AG10803 (cell line): ENCODE measurements around the gene TMEM191B.
"Not testable (repeated sequence)": the region's sequence is repeated elsewhere in the genome, so short reads cannot be mapped to it uniquely, and the experiment has no call there.

Source experiments
- DNase-seq: peaks from one replicate; pipeline ENCODE4 v3.0.0; 2010; ENCODE audit warnings: low read depth
- H3K4me3 ChIP-seq: 2 replicates; pipeline ENCODE4 v1.5.1; 2011; ENCODE audit warnings: mild to moderate bottlenecking, low read length, control low read depth

TMEM191B gene

GRCh38 chr22:18554280-18555256 is 27.0 kb downstream of the TMEM191B start:
- not testable (repeated sequence) for DNase-seq, H3K4me3 ChIP-seq

- H3K4me3 ChIP-seq, DNase-seq: not testable (repeated sequence)
Observed at GRCh38 chr22:18558516-18558915, 30.9 kb downstream of the TMEM191B start.

GRCh38 chr22:18558939-18559338 is 31.3 kb downstream of the TMEM191B start:
- not testable (repeated sequence) for DNase-seq, H3K4me3 ChIP-seq

DNA sequence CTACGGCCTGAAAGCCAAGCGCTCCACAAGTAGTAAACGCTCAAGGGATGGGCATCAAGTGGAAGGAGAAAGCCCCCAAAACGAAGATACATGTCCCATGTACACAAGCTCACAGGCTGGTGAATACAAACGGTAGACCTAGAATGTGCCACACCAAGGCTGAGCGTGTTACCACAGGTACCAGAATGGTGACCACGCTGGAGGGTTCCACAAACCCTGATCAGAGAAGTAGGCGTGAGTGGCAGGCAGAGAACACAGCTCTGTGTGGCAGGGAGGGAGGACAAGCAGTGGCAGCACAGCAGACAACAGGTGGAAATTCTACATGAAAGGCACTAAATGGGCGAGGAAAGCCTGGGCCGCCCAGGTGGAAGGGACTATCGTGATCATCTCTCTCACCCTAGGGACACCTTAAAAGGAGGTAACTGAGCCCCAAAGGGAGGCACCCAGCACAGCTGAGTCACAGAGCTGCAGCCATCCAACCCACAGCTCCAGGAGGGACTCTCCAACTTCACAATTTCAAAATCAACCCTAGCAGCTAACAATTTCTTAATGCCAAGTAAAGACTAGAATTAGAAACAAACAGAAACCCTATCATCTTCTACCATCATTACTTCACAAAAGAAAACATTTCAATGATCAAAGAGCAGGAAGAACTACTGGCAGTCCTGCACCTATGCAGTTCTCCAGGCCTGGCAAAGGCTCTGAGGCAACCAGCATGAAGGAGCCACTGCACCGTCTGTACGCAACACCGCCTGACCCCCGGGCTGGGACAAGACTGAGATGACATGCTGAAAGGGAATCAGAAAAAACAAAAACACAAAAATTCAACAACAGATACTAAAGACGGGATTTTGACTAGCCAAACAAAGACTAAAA is 32.7 kb downstream of the TMEM191B start:
- DNase-seq, H3K4me3 ChIP-seq: not testable (repeated sequence)

DNA sequence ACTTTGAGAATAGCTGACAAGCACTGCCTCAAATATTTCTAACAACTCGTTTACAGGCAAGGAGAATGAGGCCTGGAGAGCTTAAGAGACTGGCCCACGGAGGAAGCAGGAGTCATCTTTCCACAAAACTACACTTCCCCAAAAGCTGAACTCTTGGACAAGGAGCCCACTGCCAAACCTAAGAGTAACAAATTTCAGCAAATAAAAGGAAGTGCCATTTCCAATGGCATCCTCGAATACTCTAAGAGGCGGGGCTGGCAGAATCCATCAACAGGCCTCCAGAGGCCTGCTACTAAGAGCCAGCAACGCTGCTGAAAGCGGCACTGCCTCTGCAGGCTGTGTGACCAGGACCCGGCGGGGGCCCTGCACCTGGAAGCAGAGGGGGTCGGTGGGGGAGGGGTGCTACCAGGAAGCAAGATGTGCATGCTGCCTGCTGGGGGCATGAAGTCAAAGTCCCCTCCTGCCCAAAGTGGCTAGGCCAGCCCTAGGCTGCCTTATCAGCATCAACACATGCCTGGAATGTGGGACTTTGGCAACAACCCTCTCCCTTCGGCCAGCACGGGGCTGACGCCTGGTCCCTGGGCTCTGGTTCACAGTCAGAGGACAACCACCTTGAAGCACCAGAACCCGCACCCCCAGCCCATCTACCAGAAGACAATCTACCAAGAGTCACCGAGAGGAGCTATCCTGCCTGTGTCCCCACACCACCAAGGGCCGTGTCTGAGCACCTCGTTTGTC is 43.1 kb downstream of the TMEM191B start:
- not testable (repeated sequence) for DNase-seq, H3K4me3 ChIP-seq

GRCh38 chr22:18573483-18574164 is 46.0 kb downstream of the TMEM191B start:
- not testable (repeated sequence) for DNase-seq, H3K4me3 ChIP-seq

GRCh38 chr22:18574555-18574954 is 47.0 kb downstream of the TMEM191B start:
- DNase-seq, H3K4me3 ChIP-seq: not testable (repeated sequence)

DNA sequence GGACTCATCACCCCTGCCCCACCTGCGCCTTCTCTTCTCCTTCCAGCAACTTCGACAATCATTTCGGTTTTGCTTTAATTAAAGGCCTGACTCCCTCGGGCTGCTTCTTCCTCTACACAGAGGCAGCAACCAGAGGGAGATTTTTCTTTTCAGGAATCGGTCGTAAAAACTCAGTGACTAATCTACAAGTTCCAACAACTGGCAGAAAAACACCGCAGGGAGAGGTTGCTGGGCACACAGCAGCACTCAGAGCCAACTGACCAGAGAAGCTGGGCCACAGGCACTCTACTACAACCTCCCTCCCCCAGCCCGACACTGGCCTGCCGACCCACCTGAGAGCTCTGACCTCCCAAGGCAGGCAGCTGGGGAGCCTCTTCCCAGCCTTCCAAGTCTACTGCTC is 48.1 kb downstream of the TMEM191B start:
- H3K4me3 ChIP-seq, DNase-seq: not testable (repeated sequence)

DNA sequence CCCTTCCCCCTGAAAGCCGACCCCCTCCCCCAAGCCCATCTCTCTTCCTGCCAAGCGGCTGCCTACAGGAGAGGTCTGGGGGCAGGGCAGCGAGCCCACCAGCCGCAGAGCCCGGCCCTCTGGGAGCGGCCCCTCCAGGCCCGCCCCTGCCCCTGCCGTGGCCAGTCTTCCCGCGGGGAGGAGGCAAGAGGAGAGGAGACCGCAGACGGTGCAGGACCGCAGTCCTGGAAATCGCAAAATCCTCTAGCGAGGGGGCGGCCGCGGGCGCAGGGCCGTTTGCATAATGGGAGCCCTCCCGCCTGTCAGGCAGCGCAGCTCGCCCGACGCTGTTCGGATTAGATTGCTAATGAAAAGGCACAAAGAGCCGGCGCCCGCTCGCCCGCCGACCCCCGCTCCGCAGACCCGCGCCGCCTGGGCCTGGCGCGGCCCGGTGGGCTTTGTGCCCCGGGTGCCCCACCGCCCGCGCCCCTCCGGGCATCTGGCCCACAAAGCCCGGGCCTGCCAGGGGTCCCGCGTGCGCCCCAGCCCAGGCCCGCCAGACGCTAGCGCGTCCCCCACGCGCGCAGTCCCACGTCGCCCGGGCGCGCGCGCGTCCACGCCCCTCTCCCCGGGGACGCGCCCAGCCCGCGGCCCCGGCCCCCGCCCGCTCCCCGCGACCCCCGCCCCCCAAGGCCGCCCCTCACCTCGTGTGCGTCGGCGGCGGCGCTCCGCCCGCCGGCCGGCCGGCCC is 49.7 kb downstream of the TMEM191B start:
- not testable (repeated sequence) for H3K4me3 ChIP-seq, DNase-seq

GRCh38 chr22:18577847-18578246 is 50.2 kb downstream of the TMEM191B start:
- DNase-seq = peak; percentile 2
- peak overlapping the region; percentile 36 for H3K4me3 ChIP-seq
